Measurements from ENCODE around the gene G0S2. TPM values are rescaled to one million over a fixed set of nuclear protein-coding genes. Genes with fewer than 3 reads are reported as not detected.

G0S2 gene
- total and polyA plus RNA-seq, 2 experiments from 2014 or later, result 3.2 to 8.2 TPM

DNA sequence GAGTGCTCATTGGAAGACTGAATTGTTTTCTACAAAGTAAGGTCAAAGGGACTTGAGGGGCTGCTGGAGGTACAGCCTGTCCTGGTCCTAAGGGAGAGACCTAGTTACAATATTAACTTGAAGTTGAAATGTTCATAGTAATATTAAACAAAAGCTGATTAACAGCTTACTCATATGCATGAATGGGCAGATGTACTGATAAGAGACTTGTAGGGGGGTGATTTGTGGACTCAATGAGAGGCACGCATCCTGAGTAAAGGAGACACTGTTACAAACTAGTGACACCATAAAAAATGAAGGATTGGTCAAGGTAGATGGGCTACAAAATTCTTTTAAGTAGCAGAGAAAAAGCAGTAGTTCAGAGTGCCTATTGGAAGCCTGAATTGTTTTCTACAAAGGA, 32.1 kb downstream of the G0S2 start:
- no peak for ATAC-seq

More for the DNA sequence above, 32.1 kb downstream of the G0S2 start:
- Histone ChIP-seq H3F3A (replicated peaks; ENCODE audit: low read depth) (no peaks in the 10 kb centered on the region), H3K4me1 (ENCODE audit: insufficient read depth) (no peaks in the 10 kb centered on the region; the same call in 1 of the 2 replicates), H3K9me2 (ENCODE audit: insufficient read depth) (no peaks in the 10 kb centered on the region), H3K27me3 (ENCODE audit: insufficient read depth) (no peaks in the 10 kb centered on the region), H3K27ac (ENCODE audit: low read depth) (no peak overlapping the region), H3K4me2 (no peak overlapping the region), H3K4me3 (no peak overlapping the region), H3K79me2 (replicated peaks; ENCODE audit: insufficient read depth) (no peaks in the 10 kb centered on the region), H4K20me1 (replicated peaks; ENCODE audit: insufficient read depth) (no peaks in the 10 kb centered on the region), H2AFZ (no peak overlapping the region), H3K36me3 (ENCODE audit: insufficient read depth) (no peaks in the 10 kb centered on the region)
- Mint-ChIP-seq H3K4me3 (no peak overlapping the region), H3K4me1 (peaks cover 7% of the 10 kb centered on the region; the same call in 2 of the 3 replicates), H3K9me3 (no peaks in the 10 kb centered on the region), H3K36me3 (ENCODE audit: low read depth) (no peaks in the 10 kb centered on the region), H3K27ac (no peak overlapping the region), H3K27me3 (ENCODE audit: insufficient read depth, low read depth, poor library complexity) (no peaks in the 10 kb centered on the region)
- no peak for DNase-seq (ENCODE audit: low spot score)
- TF ChIP-seq NANOG (IDR thresholded peaks at IDR 0.05; ENCODE audit: borderline replicate concordance) (no peak), POLR2AphosphoS5 (IDR thresholded peaks at IDR 0.05; ENCODE audit: low read depth) (no peak), ZNF462 (CRISPR knock-in tag; IDR thresholded peaks at IDR 0.05) (no peak), REST (IDR thresholded peaks at IDR 0.05; ENCODE audit: unreplicated experiment) (no peak), ZNF114 (CRISPR knock-in tag; IDR thresholded peaks at IDR 0.05) (no peak), JUNB (IDR thresholded peaks at IDR 0.05; ENCODE audit: unreplicated experiment) (no peak), ZNF331 (CRISPR knock-in tag; IDR thresholded peaks at IDR 0.05; ENCODE audit: low read depth) (no peak), CREB1 (CRISPR knock-in tag; IDR thresholded peaks at IDR 0.05; ENCODE audit: low read depth) (no peak), STAT1 (IDR thresholded peaks at IDR 0.05; ENCODE audit: unreplicated experiment) (no peak), EZH2 (IDR thresholded peaks at IDR 0.05; ENCODE audit: low read depth, unreplicated experiment) (no peak), EZH2phosphoT487 (IDR thresholded peaks at IDR 0.05; ENCODE audit: unreplicated experiment) (no peak)
- TF ChIP-seq, protein P1, sequence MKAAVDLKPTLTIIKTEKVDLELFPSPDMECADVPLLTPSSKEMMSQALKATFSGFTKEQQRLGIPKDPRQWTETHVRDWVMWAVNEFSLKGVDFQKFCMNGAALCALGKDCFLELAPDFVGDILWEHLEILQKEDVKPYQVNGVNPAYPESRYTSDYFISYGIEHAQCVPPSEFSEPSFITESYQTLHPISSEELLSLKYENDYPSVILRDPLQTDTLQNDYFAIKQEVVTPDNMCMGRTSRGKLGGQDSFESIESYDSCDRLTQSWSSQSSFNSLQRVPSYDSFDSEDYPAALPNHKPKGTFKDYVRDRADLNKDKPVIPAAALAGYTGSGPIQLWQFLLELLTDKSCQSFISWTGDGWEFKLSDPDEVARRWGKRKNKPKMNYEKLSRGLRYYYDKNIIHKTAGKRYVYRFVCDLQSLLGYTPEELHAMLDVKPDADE (IDR thresholded peaks at IDR 0.05), result no peak
- TF ChIP-seq, protein P2, sequence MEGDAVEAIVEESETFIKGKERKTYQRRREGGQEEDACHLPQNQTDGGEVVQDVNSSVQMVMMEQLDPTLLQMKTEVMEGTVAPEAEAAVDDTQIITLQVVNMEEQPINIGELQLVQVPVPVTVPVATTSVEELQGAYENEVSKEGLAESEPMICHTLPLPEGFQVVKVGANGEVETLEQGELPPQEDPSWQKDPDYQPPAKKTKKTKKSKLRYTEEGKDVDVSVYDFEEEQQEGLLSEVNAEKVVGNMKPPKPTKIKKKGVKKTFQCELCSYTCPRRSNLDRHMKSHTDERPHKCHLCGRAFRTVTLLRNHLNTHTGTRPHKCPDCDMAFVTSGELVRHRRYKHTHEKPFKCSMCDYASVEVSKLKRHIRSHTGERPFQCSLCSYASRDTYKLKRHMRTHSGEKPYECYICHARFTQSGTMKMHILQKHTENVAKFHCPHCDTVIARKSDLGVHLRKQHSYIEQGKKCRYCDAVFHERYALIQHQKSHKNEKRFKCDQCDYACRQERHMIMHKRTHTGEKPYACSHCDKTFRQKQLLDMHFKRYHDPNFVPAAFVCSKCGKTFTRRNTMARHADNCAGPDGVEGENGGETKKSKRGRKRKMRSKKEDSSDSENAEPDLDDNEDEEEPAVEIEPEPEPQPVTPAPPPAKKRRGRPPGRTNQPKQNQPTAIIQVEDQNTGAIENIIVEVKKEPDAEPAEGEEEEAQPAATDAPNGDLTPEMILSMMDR (conservative IDR thresholded peaks at IDR 0.05; ENCODE audit: low read depth in 2 of 2), result no peak
